ENCODE measurements around the gene JUNB. TPM values are rescaled to one million over a fixed set of nuclear protein-coding genes. Genes with fewer than 3 reads are reported as not detected.

The JUNB gene
- polyA plus RNA-seq, 2 of the 4 experiments (the other 2 are of a cell fraction): 55.6 to 94.7 TPM

- H3K4me2 ChIP-seq: peak overlapping the region; percentile 99
- ATAC-seq (no peak), FAIRE-seq (no peak), DNase-seq (ENCODE audit: low read depth in 1 of 2, low spot score in 1 of 2) (no peak)
- CTCF ChIA-PET: interaction anchor here (1.0 to 29.7 kb wide), 4 partner anchors 10 to 33 kb away, joined by 3 to 725 read pairs (median 14); partner anchors contain the start of genes BEST2, GET3, JUNB and RNASEH2A
- peaks cover 69% of the 10 kb centered on the region for H3K4me1 ChIP-seq
- peak overlapping the region; percentile 44 for H3K4me3 ChIP-seq
- no peak for TF ChIP-seq SMC3 (IDR thresholded peaks at IDR 0.05)
- TF ChIP-seq POLR2AphosphoS2 (conservative IDR thresholded peaks at IDR 0.05; ENCODE audit: low read length): no peak
- no peak for TF ChIP-seq RARB (CRISPR knock-in tag; IDR thresholded peaks at IDR 0.05)
- TF ChIP-seq FOSB (CRISPR knock-in tag; IDR thresholded peaks at IDR 0.05): no peak
- TF ChIP-seq NPAS2 (CRISPR knock-in tag; IDR thresholded peaks at IDR 0.05; ENCODE audit: borderline replicate concordance): no peak
- no peak for TF ChIP-seq FOXS1 (CRISPR knock-in tag; IDR thresholded peaks at IDR 0.05)
- TF ChIP-seq KDM5A (IDR thresholded peaks at IDR 0.05): no peak
- no peak for TF ChIP-seq POLR2A (IDR thresholded peaks at IDR 0.05; ENCODE audit: low read length)
- TF ChIP-seq CHD2 (IDR thresholded peaks at IDR 0.05; ENCODE audit: low read length, partially characterized antibody): no peak
- H3K9me3 ChIP-seq: no peaks in the 10 kb centered on the region
- H3K27ac ChIP-seq: peak overlapping the region; percentile 96 to 99
- POLR2A ChIA-PET: interaction anchor here (2.0 kb wide), 1 partner anchor 10 kb away, joined by 27 read pairs; the partner anchor contains the start of gene JUNB
- WGBS (ENCODE audit: missing lambda C conversion rate): 5% methylated on average over 5 of the region's 12 CpGs
Measured at GRCh38 chr19:12782174-12782423, 9.2 kb upstream of the JUNB start.

DNA sequence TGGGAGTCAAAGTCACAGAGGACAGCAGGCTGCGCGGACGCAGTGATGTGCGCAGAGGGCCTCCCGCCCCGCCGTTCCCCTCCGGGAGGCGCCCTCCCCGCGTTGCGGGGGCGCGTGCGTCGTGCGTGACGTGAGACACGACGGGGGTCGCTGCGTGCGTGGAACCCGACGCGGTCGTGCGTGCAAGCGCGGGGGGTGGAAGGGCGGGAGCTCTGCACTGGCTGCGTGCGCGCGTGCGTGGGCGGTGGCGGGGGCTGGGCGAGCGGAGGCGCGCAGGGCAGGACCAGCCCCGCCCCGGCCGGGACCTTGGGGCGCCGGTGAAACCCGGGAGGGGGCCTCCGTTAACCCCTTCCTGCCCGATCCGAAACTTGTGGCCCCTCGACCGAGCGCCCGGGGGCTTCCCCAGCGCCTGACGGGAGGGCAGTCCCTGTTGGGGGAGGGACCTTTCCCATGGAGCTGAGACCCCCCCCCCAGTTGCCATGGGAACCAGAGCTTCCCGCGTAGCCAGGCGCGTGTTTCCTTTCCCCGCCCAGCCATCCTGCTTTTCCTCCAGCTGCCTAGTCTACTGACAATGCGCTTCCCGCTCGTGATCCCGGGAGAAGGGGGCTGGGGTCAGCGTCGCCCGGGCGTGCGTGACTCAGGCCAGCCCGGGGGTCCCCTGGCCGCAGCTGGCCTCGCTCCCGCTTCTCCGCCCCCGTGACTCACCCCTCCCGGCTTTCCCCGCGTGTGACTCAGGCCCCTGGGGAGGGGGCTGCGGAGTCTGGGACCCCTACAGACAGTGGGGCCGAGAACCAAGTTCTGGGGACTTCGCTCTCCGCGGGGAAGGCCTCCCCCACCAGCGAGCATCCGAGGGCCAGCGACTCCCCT, 8.6 kb upstream of the JUNB start:
- peak overlapping the region; percentile 99 for H3K4me2 ChIP-seq
- DNase-seq (ENCODE audit: low read depth in 1 of 2, low spot score in 1 of 2) (peak in 1 of 2 experiments; percentile 81), ATAC-seq (peak; percentile 21 to 23; a peak in 4 of 6 replicates), FAIRE-seq (no peak)
- ChIA-PET POLR2A (interaction anchor here (0.7 to 2.0 kb wide), 2 partner anchors 10 to 102 kb away, joined by 3 to 27 read pairs; partner anchors contain the start of gene JUNB), CTCF (interaction anchor here (1.0 to 29.7 kb wide), 4 partner anchors 9 to 34 kb away, joined by 3 to 725 read pairs (median 14); partner anchors contain the start of genes BEST2, GET3, JUNB and RNASEH2A)
- TF ChIP-seq CTCF (IDR thresholded peaks at IDR 0.05) (no peak), RFX5 (IDR thresholded peaks at IDR 0.05) (peak; percentile 66; the same call in 1 of the 2 replicates), JUNB (IDR thresholded peaks at IDR 0.05) (peak; percentile 47; the same call in 1 of the 2 replicates), HOXB5 (CRISPR knock-in tag; IDR thresholded peaks at IDR 0.05) (0 out of 2 replicates have a peak, but pooled peaks have one; percentile 60), JUN (IDR thresholded peaks at IDR 0.05) (peak; percentile 22 to 61; a peak in 2 of 5 replicates), FOXS1 (CRISPR knock-in tag; IDR thresholded peaks at IDR 0.05) (0 out of 2 replicates have a peak, but pooled peaks have one; percentile 19), GATA3 (IDR thresholded peaks at IDR 0.05; ENCODE audit: borderline replicate concordance) (peak; percentile 50), EHMT2 (IDR thresholded peaks at IDR 0.05; ENCODE audit: low read depth) (no peak), EP300 (IDR thresholded peaks at IDR 0.05) (peak in 1 of 2 experiments; percentile 45; a peak in 2 of 5 replicates), POLR2AphosphoS2 (conservative IDR thresholded peaks at IDR 0.05; ENCODE audit: low read length) (no peak), FOSL2 (IDR thresholded peaks at IDR 0.05) (peak; percentile 60), FOSL2 (CRISPR knock-in tag; IDR thresholded peaks at IDR 0.05) (peak; percentile 95), POLR2A (IDR thresholded peaks at IDR 0.05; ENCODE audit: low read length) (no peak), CEBPB (IDR thresholded peaks at IDR 0.05) (no peak), HOXB13 (CRISPR knock-in tag; IDR thresholded peaks at IDR 0.05; ENCODE audit: low read depth) (0 out of 2 replicates have a peak, but pooled peaks have one; percentile 22), PHF8 (IDR thresholded peaks at IDR 0.05; ENCODE audit: borderline replicate concordance, low read depth) (no peak), MYC (IDR thresholded peaks at IDR 0.05; ENCODE audit: borderline replicate concordance, low read length) (0 out of 2 replicates have a peak, but pooled peaks have one; percentile 51)
- TF ChIP-seq, protein P1, sequence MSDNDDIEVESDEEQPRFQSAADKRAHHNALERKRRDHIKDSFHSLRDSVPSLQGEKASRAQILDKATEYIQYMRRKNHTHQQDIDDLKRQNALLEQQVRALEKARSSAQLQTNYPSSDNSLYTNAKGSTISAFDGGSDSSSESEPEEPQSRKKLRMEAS (IDR thresholded peaks at IDR 0.05): peak; percentile 50
- TF ChIP-seq, protein P2, sequence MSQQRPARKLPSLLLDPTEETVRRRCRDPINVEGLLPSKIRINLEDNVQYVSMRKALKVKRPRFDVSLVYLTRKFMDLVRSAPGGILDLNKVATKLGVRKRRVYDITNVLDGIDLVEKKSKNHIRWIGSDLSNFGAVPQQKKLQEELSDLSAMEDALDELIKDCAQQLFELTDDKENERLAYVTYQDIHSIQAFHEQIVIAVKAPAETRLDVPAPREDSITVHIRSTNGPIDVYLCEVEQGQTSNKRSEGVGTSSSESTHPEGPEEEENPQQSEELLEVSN (IDR thresholded peaks at IDR 0.05; ENCODE audit: borderline replicate concordance, low read depth): peak; percentile 75; the same call in 1 of the 2 replicates
- TF ChIP-seq, protein P3, sequence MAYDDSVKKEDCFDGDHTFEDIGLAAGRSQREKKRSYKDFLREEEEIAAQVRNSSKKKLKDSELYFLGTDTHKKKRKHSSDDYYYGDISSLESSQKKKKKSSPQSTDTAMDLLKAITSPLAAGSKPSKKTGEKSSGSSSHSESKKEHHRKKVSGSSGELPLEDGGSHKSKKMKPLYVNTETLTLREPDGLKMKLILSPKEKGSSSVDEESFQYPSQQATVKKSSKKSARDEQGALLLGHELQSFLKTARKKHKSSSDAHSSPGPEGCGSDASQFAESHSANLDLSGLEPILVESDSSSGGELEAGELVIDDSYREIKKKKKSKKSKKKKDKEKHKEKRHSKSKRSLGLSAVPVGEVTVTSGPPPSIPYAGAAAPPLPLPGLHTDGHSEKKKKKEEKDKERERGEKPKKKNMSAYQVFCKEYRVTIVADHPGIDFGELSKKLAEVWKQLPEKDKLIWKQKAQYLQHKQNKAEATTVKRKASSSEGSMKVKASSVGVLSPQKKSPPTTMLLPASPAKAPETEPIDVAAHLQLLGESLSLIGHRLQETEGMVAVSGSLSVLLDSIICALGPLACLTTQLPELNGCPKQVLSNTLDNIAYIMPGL (CRISPR knock-in tag; IDR thresholded peaks at IDR 0.05; ENCODE audit: borderline replicate concordance): no peak
- peak overlapping the region; percentile 44 for H3K4me3 ChIP-seq
- peaks cover 72% of the 10 kb centered on the region for H3K4me1 ChIP-seq
- H3K9me3 ChIP-seq: no peaks in the 10 kb centered on the region
- WGBS (ENCODE audit: missing lambda C conversion rate): 4% methylated on average over 10 of the region's 88 CpGs
- peak overlapping the region; percentile 96 to 99 for H3K27ac ChIP-seq

Data from A549 (cell line).